B cell (primary cell): ENCODE measurements around the gene AKT1. TPM values are rescaled to one million over a fixed set of nuclear protein-coding genes. Genes with fewer than 3 reads are reported as not detected.

Experiments
- ATAC-seq: fragments of 200-7000 bp; cut with Tn5 transposase; one replicate; pipeline ENCODE4 v1.10.0; 2021; ENCODE audit warnings: low read depth, mild to moderate bottlenecking, moderate number of reproducible peaks, moderate library complexity
- CTCF ChIA-PET: fragments of 350-600 bp; sonication (Branson Sonifier 250); formaldehyde crosslinking; loops from one replicate; lab custom pipeline; 2021; ENCODE audit warnings: antibody characterized with exemption, inconsistent platforms; lab: Charles Lee
- POLR2A ChIA-PET: fragments of 350-600 bp; sonication (Branson Sonifier 250); formaldehyde crosslinking; loops from one replicate; lab custom pipeline; 2021; ENCODE audit warnings: antibody characterized with exemption; lab: Charles Lee
- DNase-seq: peaks from one replicate; pipeline ENCODE4 v3.0.0; 2013
- H2AFZ ChIP-seq: 2 replicates; pipeline ENCODE4 v1.6.1; 2012; ENCODE audit warnings: mild to moderate bottlenecking, low read depth, low read length; ENCODE audit not compliant: insufficient read depth, poor library complexity, severe bottlenecking
- H3K27ac ChIP-seq, 2 donors: 1 replicate in 1 of 2; 2 replicates in 1 of 2; pipeline ENCODE4 v1.5.1; 2012 to 2013; ENCODE audit warnings: low read length in 2 of 2, mild to moderate bottlenecking in 2 of 2, moderate library complexity in 1 of 2
- H3K27me3 ChIP-seq, 4 experiments: fragments of 200-600 bp in 1 of 4; sonication (generic) in 1 of 4; replicated peaks in 1 of 4; 1 replicate in 2 of 4; 2 replicates in 2 of 4; pipeline versions ENCODE4 v1.6.1 to v1.7.0; 2013 to 2016; ENCODE audit warnings: low read length in 3 of 4, mild to moderate bottlenecking in 2 of 4, mixed read lengths in 1 of 4, moderate library complexity in 1 of 4; ENCODE audit not compliant: insufficient read depth in 4 of 4, control insufficient read depth in 3 of 4; ENCODE audit errors: control extremely low read depth in 1 of 4
- H3K36me3 ChIP-seq, 2 experiments: replicated peaks in 1 of 2; 1 replicate in 1 of 2; 2 replicates in 1 of 2; pipeline versions ENCODE4 v1.6.1 to v1.7.1; 2013; ENCODE audit warnings: low read length in 1 of 2; ENCODE audit not compliant: insufficient read depth in 2 of 2, control insufficient read depth in 1 of 2; ENCODE audit errors: control extremely low read depth in 1 of 2, extremely low read depth in 1 of 2
- H3K4me1 ChIP-seq, 2 donors: fragments of 200-600 bp in 1 of 2; sonication (generic) in 1 of 2; 1 replicate in 1 of 2; 2 replicates in 1 of 2; pipeline versions ENCODE4 v1.5.1 to v1.6.1; 2013 to 2017; ENCODE audit warnings: low read length in 2 of 2; ENCODE audit not compliant: control insufficient read depth in 2 of 2, insufficient read depth in 2 of 2
- H3K4me2 ChIP-seq: replicated peaks from 2 replicates; pipeline ENCODE3; 2012; ENCODE audit warnings: mild to moderate bottlenecking, low read depth, low read length; ENCODE audit not compliant: poor library complexity, severe bottlenecking
- H3K4me3 ChIP-seq, 5 experiments: fragments of 200-600 bp in 1 of 5; sonication (generic) in 1 of 5; 1 replicate in 3 of 5; 2 replicates in 2 of 5; pipeline versions ENCODE4 v1.5.1 to v1.7.0; 2011 to 2016; ENCODE audit warnings: low read length in 4 of 5, mild to moderate bottlenecking in 4 of 5, low read depth in 2 of 5, control low read depth in 1 of 5, moderate library complexity in 1 of 5; ENCODE audit not compliant: insufficient read depth in 1 of 5; ENCODE audit errors: control extremely low read depth in 1 of 5, extremely low read depth in 1 of 5
- H3K79me2 ChIP-seq: fragments of 200-600 bp; sonication (generic); one replicate; pipeline ENCODE4 v1.6.0; 2016; ENCODE audit warnings: low read length; ENCODE audit not compliant: control insufficient read depth, insufficient read depth
- H3K9ac ChIP-seq: fragments of 200-600 bp; sonication (generic); 2 replicates; pipeline ENCODE4 v1.6.1; 2017; ENCODE audit warnings: mild to moderate bottlenecking, low read length, moderate library complexity
- H3K9me3 ChIP-seq, 3 donors: one replicate each; pipeline versions ENCODE4 v1.6.1 to v1.7.1; 2013; ENCODE audit warnings: low read length in 2 of 3; ENCODE audit not compliant: control insufficient read depth in 2 of 3, insufficient read depth in 1 of 3; ENCODE audit errors: control extremely low read depth in 1 of 3
- H4K20me1 ChIP-seq: 2 replicates; pipeline ENCODE4 v1.6.0; 2012; ENCODE audit warnings: mild to moderate bottlenecking, low read length; ENCODE audit not compliant: insufficient read depth, control insufficient read depth, poor library complexity, severe bottlenecking
- H3K27ac Mint-ChIP-seq: one replicate; pipeline ENCODE4 v1.8.0; 2021; ENCODE audit warnings: mixed read lengths
- H3K27me3 Mint-ChIP-seq: one replicate; pipeline ENCODE4 v1.8.0; 2021; ENCODE audit warnings: mixed read lengths
- H3K4me1 Mint-ChIP-seq: one replicate; pipeline ENCODE4 v1.8.0; 2021; ENCODE audit warnings: mixed read lengths
- H3K4me3 Mint-ChIP-seq: one replicate; pipeline ENCODE4 v1.8.0; 2021; ENCODE audit warnings: mixed read lengths
- H3K9me3 Mint-ChIP-seq: one replicate; pipeline ENCODE4 v1.8.0; 2022; ENCODE audit warnings: mixed read lengths; ENCODE audit not compliant: insufficient read depth
- CTCF ChIP-seq: fragments of 200-600 bp; IDR thresholded peaks from one replicate; pipeline ENCODE4 v1.8.0; 2022; ENCODE audit warnings: antibody characterized with exemption, mild to moderate bottlenecking
- EZH2 ChIP-seq: IDR thresholded peaks from 2 replicates; pipeline ENCODE4 v1.6.1; 2012; ENCODE audit warnings: borderline replicate concordance, low read depth, mild to moderate bottlenecking, moderate library complexity, low read length; ENCODE audit not compliant: insufficient read depth, poor library complexity, severe bottlenecking
- WGBS: methylation state at CpG from one replicate; pipeline ENCODE4 v1.1.5; 2013; ENCODE audit warnings: missing lambda C conversion rate; ENCODE audit not compliant: insufficient coverage; 5-methylcytosine and 5-hydroxymethylcytosine counted together
- intact Hi-C: fragments of 100-400 bp; cut with micrococcal nuclease; formaldehyde crosslinking; loops from one replicate; pipeline ENCODE4 v1.10.0; 2022
- polyA plus RNA-seq: library from polyadenylated mRNA; depleted of rRNA; stranded (reverse); fragments of >200 nt; gene quantifications from 2 replicates; pipeline ENCODE4 v1.2.3, GENCODE V29; 2012
- total RNA-seq, 2 donors: library from RNA; stranded (reverse); fragments of 120-200 nt in 1 of 2; gene quantifications; 1 replicate in 1 of 2; 2 replicates in 1 of 2; pipeline versions ENCODE4 v1.2.3 to v1.2.4, GENCODE V29; 2013 to 2022

AKT1 gene
- total and polyA plus RNA-seq, 2 donors (not counting 1 experiment from before 2014, with no cell fraction given): 71.1 to 90.1 TPM

GRCh38 chr14:104738375-104739019, 57.1 kb downstream of the AKT1 start:
- Histone ChIP-seq H3K27me3 (peaks cover 0 to 5% (median 0%) of the 10 kb centered on the region in 4 experiments), H3K4me1 (no peaks in the 10 kb centered on the region), H2AFZ (no peak overlapping the region), H3K9ac (no peak overlapping the region), H3K4me2 (no peak overlapping the region), H4K20me1 (no peaks in the 10 kb centered on the region), H3K9me3 (no peaks in the 10 kb centered on the region), H3K27ac (no peak overlapping the region), H3K79me2 (no peaks in the 10 kb centered on the region), H3K36me3 (no peaks in the 10 kb centered on the region), H3K4me3 (no peak overlapping the region)
- TF ChIP-seq EZH2 (no peak), CTCF (no peak)
- POLR2A ChIA-PET: no interaction called here
- DNase-seq (no peak), ATAC-seq (no peak)
- CTCF ChIA-PET: interaction anchor here (0.6 kb wide), 1 partner anchor 71 kb away, joined by 4 read pairs; no protein-coding TSS in a partner anchor
- no peaks in the 10 kb centered on the region for H3K27me3 Mint-ChIP-seq
- H3K4me1 Mint-ChIP-seq: no peaks in the 10 kb centered on the region
- H3K4me3 Mint-ChIP-seq: no peak overlapping the region
- no peaks in the 10 kb centered on the region for H3K9me3 Mint-ChIP-seq
- no peak overlapping the region for H3K27ac Mint-ChIP-seq
- intact Hi-C loops: no loop called here
- 88% methylated on average over 18 of the region's 18 CpGs for WGBS

GRCh38 chr14:104735830-104736642, 59.5 kb downstream of the AKT1 start:
- Histone ChIP-seq H3K9ac (no peak overlapping the region), H2AFZ (no peak overlapping the region), H3K27ac (no peak overlapping the region), H3K27me3 (peaks cover 0 to 5% (median 1%) of the 10 kb centered on the region in 4 experiments), H3K4me3 (no peak overlapping the region), H3K4me1 (no peaks in the 10 kb centered on the region), H3K79me2 (no peaks in the 10 kb centered on the region), H3K4me2 (no peak overlapping the region), H3K9me3 (no peaks in the 10 kb centered on the region), H3K36me3 (no peaks in the 10 kb centered on the region), H4K20me1 (no peaks in the 10 kb centered on the region)
- Mint-ChIP-seq H3K4me3 (no peak overlapping the region), H3K9me3 (no peaks in the 10 kb centered on the region), H3K4me1 (no peaks in the 10 kb centered on the region), H3K27ac (no peak overlapping the region), H3K27me3 (no peaks in the 10 kb centered on the region)
- intact Hi-C loops: no loop called here
- ChIA-PET POLR2A (no interaction called here), CTCF (no interaction called here)
- no peak for TF ChIP-seq CTCF
- TF ChIP-seq EZH2: no peak
- WGBS: 64% methylated on average over 26 of the region's 26 CpGs
- DNase-seq: no peak
- no peak for ATAC-seq
